GM06990 (cell line): ENCODE results near the gene CCT7.
A peak's percentile ranks its signal among the peaks of the same experiment; 100 is the strongest.

Experiments
- DNase-seq: peaks from one replicate; pipeline ENCODE4 v3.0.0-alpha.2; 2011; ENCODE audit not compliant: insufficient read length; ENCODE audit errors: extremely low read depth
- H3K27me3 ChIP-seq: replicated peaks from 2 replicates; pipeline ENCODE4 v1.6.0; 2011; ENCODE audit warnings: low read length; ENCODE audit not compliant: control insufficient read depth, insufficient read depth
- H3K36me3 ChIP-seq: 2 replicates; pipeline ENCODE4 v1.5.1; 2011; ENCODE audit warnings: low read length; ENCODE audit not compliant: control insufficient read depth, insufficient read depth
- H3K4me3 ChIP-seq: replicated peaks from 2 replicates; pipeline ENCODE4 v1.5.1; 2011; ENCODE audit warnings: low read depth, mild to moderate bottlenecking, control low read depth, low read length
- TF ChIP-seq, protein P1 (sequence below): IDR thresholded peaks from 2 replicates; pipeline ENCODE4 v1.5.1; 2011; ENCODE audit warnings: low read length, control low read depth, mild to moderate bottlenecking, inconsistent platforms; ENCODE audit not compliant: insufficient read depth, poor library complexity, severe bottlenecking

The CCT7 gene

DNA sequence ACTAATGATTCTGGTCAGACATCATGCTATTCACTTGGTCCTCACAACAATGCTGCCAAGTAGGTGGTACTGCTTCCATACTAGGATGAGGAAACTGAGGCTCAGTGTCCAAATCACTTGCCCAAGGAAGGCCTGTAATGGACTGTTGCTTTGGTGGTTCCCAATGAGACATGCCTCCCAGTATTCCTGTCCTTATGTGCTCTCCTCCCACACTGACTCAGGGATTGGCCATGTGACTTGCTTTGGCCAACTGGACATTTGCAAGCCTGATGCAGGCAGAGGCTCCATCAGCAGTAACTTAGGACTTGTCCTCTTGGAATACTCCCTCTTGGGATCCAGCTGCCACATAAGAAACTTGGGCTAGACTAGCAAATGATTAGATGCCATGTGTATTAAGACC, 47.1 kb downstream of the CCT7 start:
- Histone ChIP-seq H3K36me3 (peaks cover 4% of the 10 kb centered on the region), H3K4me3 (no peak overlapping the region), H3K27me3 (no peaks in the 10 kb centered on the region)
- TF ChIP-seq, protein P1, sequence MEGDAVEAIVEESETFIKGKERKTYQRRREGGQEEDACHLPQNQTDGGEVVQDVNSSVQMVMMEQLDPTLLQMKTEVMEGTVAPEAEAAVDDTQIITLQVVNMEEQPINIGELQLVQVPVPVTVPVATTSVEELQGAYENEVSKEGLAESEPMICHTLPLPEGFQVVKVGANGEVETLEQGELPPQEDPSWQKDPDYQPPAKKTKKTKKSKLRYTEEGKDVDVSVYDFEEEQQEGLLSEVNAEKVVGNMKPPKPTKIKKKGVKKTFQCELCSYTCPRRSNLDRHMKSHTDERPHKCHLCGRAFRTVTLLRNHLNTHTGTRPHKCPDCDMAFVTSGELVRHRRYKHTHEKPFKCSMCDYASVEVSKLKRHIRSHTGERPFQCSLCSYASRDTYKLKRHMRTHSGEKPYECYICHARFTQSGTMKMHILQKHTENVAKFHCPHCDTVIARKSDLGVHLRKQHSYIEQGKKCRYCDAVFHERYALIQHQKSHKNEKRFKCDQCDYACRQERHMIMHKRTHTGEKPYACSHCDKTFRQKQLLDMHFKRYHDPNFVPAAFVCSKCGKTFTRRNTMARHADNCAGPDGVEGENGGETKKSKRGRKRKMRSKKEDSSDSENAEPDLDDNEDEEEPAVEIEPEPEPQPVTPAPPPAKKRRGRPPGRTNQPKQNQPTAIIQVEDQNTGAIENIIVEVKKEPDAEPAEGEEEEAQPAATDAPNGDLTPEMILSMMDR, result no peak
- no peak for DNase-seq

DNA sequence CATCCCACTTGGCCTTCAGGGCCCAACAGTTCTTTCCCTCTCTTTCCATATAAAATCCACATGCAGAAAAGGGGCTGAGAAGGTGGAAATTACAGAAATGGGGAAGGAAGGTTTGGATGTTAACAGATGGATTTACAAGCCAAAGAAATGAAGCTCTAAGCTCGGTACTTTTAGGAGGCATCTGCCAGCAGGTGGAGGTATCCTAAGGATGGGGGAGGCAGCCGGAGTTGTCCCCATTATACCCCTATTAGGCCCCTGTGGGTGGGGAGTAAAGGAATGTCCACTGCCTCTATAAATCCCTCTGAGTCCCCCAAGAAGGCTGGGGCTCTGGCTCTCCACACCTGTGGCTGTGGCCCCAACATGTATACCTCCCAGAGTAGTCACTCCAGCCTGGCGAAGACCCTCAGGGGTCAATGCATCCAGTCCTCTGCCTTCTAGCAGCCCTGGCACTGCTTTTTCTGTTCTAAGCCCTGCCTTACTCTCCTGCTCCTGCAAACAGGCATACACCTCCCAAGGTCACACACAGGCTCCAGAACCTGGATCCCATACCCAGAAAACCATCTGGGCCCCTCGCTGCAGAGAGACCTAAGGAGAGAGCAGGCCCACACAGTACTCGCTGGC, 48.9 kb downstream of the CCT7 start:
- Histone ChIP-seq H3K36me3 (peaks cover 2% of the 10 kb centered on the region), H3K4me3 (peak overlapping the region; percentile 89), H3K27me3 (no peaks in the 10 kb centered on the region)
- no peak for DNase-seq
- TF ChIP-seq, protein P1, result no peak

DNA sequence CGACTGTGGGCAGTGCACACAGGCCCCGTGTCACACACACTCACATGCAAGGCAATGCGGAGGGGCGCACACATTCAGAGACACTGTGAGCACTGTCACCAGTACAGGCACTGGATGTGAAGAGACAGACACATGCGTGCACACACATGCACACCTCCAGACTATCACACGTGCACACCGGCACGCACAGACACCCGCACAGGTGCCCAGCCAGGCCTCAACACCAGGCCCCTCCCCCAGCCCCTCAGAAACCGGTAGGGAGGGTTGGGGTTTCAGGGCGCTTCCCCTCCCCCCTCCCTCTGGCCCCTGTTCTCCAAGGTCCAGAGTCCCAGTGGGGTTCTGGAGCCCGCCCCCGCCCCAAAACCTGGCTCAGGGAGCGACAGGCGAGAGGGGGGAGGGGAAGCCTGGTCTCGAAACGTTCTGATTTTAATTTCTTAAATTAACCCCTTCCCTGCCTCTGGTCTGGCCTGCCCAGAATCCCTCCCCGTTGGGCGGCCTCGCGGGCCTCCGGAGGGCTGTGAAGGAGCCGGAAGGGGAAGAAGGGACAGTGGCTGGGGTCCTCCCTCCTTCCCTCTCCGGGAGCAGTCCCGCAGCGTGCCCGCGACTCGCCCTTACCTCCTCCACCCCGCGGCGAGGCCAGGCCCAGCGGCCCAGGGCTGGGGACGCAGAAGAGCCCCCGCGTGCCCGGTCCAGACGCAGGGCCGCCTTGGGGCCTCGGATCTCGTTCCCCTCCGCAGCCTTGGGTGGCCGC, 49.6 kb downstream of the CCT7 start:
- Histone ChIP-seq H3K36me3 (peaks cover 2% of the 10 kb centered on the region), H3K4me3 (peak overlapping the region; percentile 89), H3K27me3 (no peaks in the 10 kb centered on the region; the same call in 1 of the 2 replicates)
- peak; percentile 49 for DNase-seq
- TF ChIP-seq, protein P1, result no peak

DNA sequence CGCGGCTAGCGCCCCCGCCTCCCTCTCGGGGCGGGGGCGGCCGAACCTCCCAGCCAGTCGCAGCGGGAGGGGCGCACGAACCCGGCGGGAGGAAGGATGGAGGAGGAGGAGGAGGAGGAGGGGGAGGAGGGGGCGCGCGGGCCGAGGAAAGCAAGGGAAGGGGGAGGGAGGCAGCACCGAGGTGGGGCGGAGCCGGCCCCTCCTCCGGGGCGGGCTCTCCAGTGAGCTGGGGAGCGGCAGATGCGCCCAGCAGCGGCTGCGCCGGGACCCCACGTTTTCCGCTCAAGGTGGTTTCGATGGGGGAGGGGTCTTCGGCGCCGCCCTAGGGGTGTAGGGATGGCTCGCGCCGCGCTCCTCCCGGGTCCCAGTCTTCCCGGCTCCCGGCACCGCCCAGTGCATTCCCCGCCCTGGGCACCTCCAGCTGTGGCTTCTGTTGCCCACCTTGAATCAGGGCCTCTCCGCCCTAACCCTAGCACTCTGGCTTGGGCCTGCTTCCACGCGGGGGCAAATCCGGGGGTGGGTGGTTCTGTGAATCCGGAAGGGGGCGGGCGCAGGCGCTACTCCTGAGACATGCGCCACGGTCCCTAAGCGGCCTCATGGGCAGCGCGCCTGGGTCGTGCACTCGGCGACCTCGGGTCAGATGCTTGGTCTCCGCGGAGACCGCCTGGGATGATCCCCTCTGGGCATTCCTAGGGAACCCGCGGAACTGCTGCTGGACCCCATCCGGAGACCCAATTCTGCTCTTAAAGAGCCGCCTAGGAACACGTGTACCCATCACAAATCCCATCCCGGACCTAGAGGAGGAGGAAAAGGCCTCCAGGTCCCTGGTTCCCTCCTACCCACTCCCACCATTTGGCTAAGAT, 50.4 kb downstream of the CCT7 start, which contains the start of gene FBXO41:
Gene FBXO41 (minus strand): TSS at position 183 of the 863 bp plus-strand sequence. CDS start 14,848 bp downstream, outside the sequence.
- peak; percentile 92 for DNase-seq
- TF ChIP-seq, protein P1, result peak; percentile 7
- peaks cover 2% of the 10 kb centered on the region for H3K36me3 ChIP-seq
- H3K4me3 ChIP-seq, result peak within 1 kb of the TSS; percentile 89
- H3K27me3 ChIP-seq, result no peaks in the 10 kb centered on the region; the same call in 1 of the 2 replicates

DNA sequence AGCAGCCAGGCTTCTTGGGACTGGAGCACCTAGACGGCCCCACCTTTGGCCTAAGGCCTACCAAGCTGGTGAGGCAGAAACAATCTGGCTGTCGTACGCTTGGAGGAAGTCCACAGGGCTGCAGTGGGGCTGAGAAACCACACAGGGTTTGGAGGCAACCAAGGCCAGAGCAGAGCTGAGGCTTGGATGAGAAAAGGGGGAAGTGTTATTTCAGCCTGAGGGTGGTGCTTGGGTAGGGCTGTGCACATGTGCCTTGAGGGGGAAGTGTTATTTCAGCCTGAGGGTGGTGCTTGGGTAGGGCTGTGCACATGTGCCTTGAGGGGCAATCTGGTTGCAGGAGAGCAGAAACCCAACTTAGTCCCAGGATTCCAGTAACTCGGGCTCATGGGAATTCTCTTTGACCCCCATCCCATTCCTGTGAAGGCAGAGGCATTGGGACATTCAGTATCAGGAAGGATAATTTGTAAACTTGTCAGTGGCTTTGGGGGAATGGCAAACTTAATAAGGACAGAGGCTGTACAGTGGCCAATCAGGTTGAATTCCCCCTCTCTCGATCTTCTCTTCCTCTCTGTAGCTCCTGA, 51.1 kb downstream of the CCT7 start:
- TF ChIP-seq, protein P1, result no peak
- Histone ChIP-seq H3K27me3 (no peaks in the 10 kb centered on the region; the same call in 1 of the 2 replicates), H3K36me3 (peaks cover 2% of the 10 kb centered on the region), H3K4me3 (peak overlapping the region; percentile 89)
- no peak for DNase-seq
